ENCODE results near the gene SMKR1. TPM values are rescaled to one million over a fixed set of nuclear protein-coding genes. Genes with fewer than 3 reads are reported as not detected.

SMKR1 gene
- polyA plus RNA-seq, 2 of the 4 experiments (the other 2 are of a cell fraction), result 12.2 to 13.6 TPM

DNA sequence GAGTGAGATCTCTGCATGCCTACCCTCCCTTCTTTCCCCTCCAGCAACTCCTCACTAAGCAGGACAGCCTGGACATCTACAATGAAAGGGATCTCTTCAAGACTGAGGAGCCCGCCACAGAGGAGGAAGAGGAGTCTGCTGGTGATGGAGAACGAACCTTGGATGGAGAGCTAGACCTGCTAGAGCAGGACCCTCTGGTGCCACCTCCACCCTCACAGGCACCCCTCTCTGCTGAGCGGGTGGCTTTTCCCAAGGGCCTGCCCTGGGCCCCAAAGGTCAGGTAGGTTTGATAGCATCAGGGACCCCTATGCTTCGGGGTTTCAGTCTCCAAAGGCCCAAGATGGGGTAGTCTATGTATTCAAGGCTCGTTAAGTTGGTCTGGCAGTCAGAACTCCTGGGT is 44.2 kb upstream of the SMKR1 start:
- no peak overlapping the region for H3K4me2 ChIP-seq
- ChIA-PET CTCF (interaction anchor here (1.0 to 1.9 kb wide), 2 partner anchors 14 to 240 kb away, joined by 3 to 5 read pairs; no protein-coding TSS in a partner anchor), POLR2A (no interaction called here)
- no peaks in the 10 kb centered on the region for H3K4me1 ChIP-seq
- no peaks in the 10 kb centered on the region for H3K9me3 ChIP-seq
- DNase-seq (ENCODE audit: low read depth in 1 of 2, low spot score in 1 of 2) (no peak), ATAC-seq (no peak), FAIRE-seq (no peak)
- WGBS (ENCODE audit: missing lambda C conversion rate), result 74% methylated on average over 5 of the region's 5 CpGs
- TF ChIP-seq FOSL2 (IDR thresholded peaks at IDR 0.05) (no peak), FOSL2 (CRISPR knock-in tag; IDR thresholded peaks at IDR 0.05) (no peak), ZSCAN20 (CRISPR knock-in tag; IDR thresholded peaks at IDR 0.05) (no peak), FOXS1 (CRISPR knock-in tag; IDR thresholded peaks at IDR 0.05) (no peak), SREBF2 (IDR thresholded peaks at IDR 0.05) (no peak)
- TF ChIP-seq, protein P1, sequence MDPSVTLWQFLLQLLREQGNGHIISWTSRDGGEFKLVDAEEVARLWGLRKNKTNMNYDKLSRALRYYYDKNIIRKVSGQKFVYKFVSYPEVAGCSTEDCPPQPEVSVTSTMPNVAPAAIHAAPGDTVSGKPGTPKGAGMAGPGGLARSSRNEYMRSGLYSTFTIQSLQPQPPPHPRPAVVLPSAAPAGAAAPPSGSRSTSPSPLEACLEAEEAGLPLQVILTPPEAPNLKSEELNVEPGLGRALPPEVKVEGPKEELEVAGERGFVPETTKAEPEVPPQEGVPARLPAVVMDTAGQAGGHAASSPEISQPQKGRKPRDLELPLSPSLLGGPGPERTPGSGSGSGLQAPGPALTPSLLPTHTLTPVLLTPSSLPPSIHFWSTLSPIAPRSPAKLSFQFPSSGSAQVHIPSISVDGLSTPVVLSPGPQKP (IDR thresholded peaks at IDR 0.05; ENCODE audit: low read depth, low read length), result no peak
- TF ChIP-seq, protein P2, sequence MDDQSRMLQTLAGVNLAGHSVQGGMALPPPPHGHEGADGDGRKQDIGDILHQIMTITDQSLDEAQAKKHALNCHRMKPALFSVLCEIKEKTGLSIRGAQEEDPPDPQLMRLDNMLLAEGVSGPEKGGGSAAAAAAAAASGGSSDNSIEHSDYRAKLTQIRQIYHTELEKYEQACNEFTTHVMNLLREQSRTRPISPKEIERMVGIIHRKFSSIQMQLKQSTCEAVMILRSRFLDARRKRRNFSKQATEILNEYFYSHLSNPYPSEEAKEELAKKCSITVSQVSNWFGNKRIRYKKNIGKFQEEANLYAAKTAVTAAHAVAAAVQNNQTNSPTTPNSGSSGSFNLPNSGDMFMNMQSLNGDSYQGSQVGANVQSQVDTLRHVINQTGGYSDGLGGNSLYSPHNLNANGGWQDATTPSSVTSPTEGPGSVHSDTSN (IDR thresholded peaks at IDR 0.05), result no peak
- H3K27ac ChIP-seq, result no peak overlapping the region
- H3K4me3 ChIP-seq, result no peak overlapping the region

DNA sequence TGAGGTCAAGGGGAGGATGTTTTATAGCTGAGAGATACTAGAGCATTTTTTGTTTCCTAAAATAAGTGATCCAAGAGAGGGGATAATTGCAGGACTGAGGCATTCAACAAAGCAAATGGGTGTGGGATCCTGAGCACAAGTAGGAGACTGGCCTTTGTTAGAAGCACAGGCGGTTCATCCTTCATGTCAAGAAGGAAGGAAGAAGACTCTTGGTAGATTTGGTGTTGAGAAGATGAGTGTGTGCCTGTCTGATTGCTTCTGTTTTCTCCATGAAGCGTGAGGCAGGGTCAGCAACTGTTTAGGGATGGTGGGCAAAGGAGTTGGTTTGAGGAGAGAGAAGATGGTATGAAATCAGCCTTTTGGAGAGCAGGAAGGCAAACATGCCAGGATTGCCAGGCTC is 40.5 kb upstream of the SMKR1 start:
- DNase-seq (ENCODE audit: low read depth in 1 of 2, low spot score in 1 of 2) (no peak), FAIRE-seq (no peak), ATAC-seq (no peak)
- TF ChIP-seq, protein P3, sequence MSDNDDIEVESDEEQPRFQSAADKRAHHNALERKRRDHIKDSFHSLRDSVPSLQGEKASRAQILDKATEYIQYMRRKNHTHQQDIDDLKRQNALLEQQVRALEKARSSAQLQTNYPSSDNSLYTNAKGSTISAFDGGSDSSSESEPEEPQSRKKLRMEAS (IDR thresholded peaks at IDR 0.05), result no peak
- TF ChIP-seq JUN (IDR thresholded peaks at IDR 0.05) (no peak), EHF (CRISPR knock-in tag; IDR thresholded peaks at IDR 0.05) (no peak), SMC3 (IDR thresholded peaks at IDR 0.05) (no peak), MYC (IDR thresholded peaks at IDR 0.05; ENCODE audit: borderline replicate concordance, low read length) (no peak), HDAC2 (IDR thresholded peaks at IDR 0.05) (no peak), HOXB13 (CRISPR knock-in tag; IDR thresholded peaks at IDR 0.05; ENCODE audit: low read depth) (no peak), BHLHE40 (IDR thresholded peaks at IDR 0.05; ENCODE audit: low read depth, low read length) (no peak)
- TF ChIP-seq, protein P4, sequence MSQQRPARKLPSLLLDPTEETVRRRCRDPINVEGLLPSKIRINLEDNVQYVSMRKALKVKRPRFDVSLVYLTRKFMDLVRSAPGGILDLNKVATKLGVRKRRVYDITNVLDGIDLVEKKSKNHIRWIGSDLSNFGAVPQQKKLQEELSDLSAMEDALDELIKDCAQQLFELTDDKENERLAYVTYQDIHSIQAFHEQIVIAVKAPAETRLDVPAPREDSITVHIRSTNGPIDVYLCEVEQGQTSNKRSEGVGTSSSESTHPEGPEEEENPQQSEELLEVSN (IDR thresholded peaks at IDR 0.05; ENCODE audit: borderline replicate concordance, low read depth), result no peak
- TF ChIP-seq, protein P2 (IDR thresholded peaks at IDR 0.05), result no peak
- POLR2A ChIA-PET, result no interaction called here
- 84% methylated on average over 2 of the region's 2 CpGs for WGBS (ENCODE audit: missing lambda C conversion rate)
- Histone ChIP-seq H3K4me3 (no peak overlapping the region), H3K4me1 (no peaks in the 10 kb centered on the region), H3K4me2 (no peak overlapping the region), H3K27ac (no peak overlapping the region), H3K9me3 (no peaks in the 10 kb centered on the region)
- CTCF ChIA-PET, result interaction anchor here (1.3 to 5.6 kb wide), 4 partner anchors 11 to 185 kb away, joined by 3 to 34 read pairs (median 12); no protein-coding TSS in a partner anchor

DNA sequence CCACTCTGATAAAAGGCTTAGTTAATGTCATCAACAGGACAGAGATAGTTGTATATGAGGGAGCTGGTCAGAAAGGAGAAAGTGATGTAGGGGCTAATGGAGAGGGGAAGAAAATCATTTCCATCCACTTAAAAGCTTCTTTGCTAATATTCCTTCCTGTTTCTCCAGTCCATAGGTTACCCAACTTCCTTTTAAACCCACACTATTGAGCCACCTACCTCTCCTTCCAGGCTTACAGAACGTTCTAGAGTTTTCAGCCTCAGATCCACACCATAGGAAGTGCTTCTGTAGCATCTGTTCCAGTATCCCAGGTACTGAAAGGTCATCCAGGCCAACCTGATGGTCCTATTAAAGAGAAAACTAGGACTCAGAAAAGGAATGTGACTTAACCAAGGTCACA is 39.9 kb upstream of the SMKR1 start:
- no peak for FAIRE-seq
- ATAC-seq, result no peak

DNA sequence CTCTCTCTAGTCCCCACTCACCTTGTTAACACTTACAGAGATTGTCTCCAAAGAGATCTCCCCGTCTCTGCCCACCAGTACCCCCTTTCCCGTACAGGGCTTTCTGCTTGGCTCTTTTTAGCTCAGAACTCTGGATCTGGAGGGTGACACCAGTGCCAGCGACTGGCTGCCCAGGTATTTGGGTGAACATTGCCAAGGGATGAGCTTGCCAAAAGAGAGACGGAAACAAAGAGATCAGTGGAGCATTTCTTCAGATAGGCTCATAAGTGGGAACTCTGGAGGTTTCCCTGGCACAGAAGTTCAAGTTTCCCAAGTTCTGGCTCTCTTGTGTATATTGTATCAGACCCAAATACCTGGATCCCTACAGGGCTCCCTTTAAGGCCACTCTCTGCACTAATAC is 38.1 kb upstream of the SMKR1 start:
- CTCF ChIA-PET, result interaction anchor here (0.7 to 5.6 kb wide), 11 partner anchors 8 to 300 kb away, joined by 3 to 34 read pairs (median 4); partner anchors contain the start of gene STRIP2
- POLR2A ChIA-PET, result no interaction called here

More for the DNA sequence above, 39.9 kb upstream of the SMKR1 start:
- no peak for TF ChIP-seq CBX8 (IDR thresholded peaks at IDR 0.05)
- Histone ChIP-seq H3K4me1 (no peaks in the 10 kb centered on the region), H3K4me3 (no peak overlapping the region), H3K9me3 (no peaks in the 10 kb centered on the region), H3K4me2 (no peak overlapping the region), H3K27ac (no peak overlapping the region)
- CTCF ChIA-PET, result interaction anchor here (1.1 to 5.6 kb wide), 5 partner anchors 10 to 244 kb away, joined by 3 to 34 read pairs (median 18); partner anchors contain the start of gene STRIP2
- POLR2A ChIA-PET, result no interaction called here
- no peak for DNase-seq (ENCODE audit: low read depth in 1 of 2, low spot score in 1 of 2)
- 35% methylated on average over 1 of the region's 1 CpG for WGBS (ENCODE audit: missing lambda C conversion rate)

More for the DNA sequence above, 38.1 kb upstream of the SMKR1 start:
- WGBS (ENCODE audit: missing lambda C conversion rate), result 91% methylated on average over 4 of the region's 4 CpGs
- H3K27ac ChIP-seq, result no peak overlapping the region
- no peak overlapping the region for H3K4me2 ChIP-seq
- ATAC-seq (no peak), FAIRE-seq (no peak), DNase-seq (ENCODE audit: low read depth in 1 of 2, low spot score in 1 of 2) (no peak)
- TF ChIP-seq ZNF302 (CRISPR knock-in tag; IDR thresholded peaks at IDR 0.05), result no peak
- TF ChIP-seq MAZ (IDR thresholded peaks at IDR 0.05; ENCODE audit: borderline replicate concordance, low read depth, low read length), result no peak
- H3K9me3 ChIP-seq, result no peaks in the 10 kb centered on the region
- H3K4me3 ChIP-seq, result no peak overlapping the region
- no peaks in the 10 kb centered on the region for H3K4me1 ChIP-seq
